ENCODE data around the gene TXNDC17.
"Not testable (repeated sequence)": the region's sequence is repeated elsewhere in the genome, so short reads cannot be mapped to it uniquely, and the experiment has no call there.

Gene TXNDC17

DNA sequence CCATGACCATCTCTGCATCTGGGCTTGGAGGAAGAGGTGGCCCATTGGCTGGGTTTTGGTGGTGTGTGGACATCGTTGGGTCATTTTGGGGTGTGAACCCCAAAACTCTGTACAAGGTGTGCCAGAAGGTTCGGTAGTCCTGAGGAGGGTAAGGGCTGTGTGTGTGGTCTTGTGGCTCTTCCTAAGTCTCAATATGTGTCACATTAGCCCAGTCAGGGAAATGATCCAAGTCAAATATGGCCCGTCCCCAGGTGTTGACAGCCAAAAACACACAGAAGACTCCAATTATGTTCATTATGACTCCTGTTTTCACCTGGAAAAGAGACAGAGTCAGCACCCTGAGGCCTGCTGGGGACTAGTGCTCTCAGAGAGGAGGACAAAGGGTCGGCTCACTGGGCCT, 45.2 kb downstream of the TXNDC17 start:
- no peak for DNase-seq

DNA sequence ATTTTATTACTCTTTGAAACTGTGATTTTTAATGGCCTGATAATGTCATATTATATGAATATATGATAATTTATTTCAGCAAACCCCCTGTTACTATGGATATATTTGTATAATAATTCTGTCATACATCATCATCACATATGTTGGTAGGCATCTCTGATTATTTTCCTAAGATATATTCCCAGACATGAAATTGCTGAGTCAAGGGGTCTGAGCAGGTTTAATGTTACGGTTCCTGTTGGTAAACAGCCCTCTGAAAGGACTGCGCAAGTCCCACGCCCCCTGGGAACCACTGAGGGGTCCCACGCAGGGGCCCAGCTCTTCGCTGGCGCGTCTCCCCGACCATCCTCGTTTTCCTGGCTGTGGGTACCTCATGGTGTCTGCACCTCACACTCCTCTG, 48.1 kb downstream of the TXNDC17 start:
- no peak for DNase-seq

DNA sequence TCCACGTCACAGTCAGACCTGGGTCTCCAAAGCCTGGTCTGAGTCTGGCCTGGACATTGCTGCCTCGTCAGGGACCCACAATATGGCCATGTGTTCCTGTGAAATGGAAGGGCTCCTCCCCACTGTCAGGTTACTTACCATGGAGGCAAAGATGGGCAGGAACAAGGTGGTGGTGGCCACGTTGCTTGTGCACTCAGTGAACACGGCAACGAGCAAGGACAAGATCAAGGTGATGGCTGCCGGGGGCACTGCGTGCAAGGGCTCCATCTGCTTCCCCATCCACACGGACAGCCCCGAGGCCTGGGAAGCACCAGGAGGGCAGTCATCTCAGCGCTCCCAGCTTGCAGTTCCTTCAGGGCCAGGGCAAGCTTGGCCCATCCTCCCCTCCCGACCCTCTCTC, 49.8 kb downstream of the TXNDC17 start:
- no peak for DNase-seq

DNA sequence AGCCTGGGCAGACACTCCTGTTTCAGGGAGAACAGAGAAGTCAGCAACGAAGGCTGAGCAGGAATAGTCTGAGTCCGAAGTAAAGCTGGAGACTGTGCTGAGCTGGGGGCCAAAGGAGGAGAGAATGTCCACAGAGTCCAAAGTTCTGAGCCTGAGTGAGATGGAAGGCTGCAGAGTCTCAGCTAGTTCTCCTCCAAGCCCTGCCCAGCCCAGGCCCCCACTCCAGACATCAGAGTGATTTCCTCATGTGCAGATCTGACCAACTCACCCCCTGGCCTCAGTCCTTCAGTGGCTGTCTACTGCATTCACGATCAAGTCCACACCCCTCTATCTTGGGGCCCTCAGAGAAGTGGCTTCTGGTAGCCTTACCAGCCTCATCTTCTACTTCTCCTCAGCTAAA, 50.7 kb downstream of the TXNDC17 start:
- DNase-seq: no peak

DNA sequence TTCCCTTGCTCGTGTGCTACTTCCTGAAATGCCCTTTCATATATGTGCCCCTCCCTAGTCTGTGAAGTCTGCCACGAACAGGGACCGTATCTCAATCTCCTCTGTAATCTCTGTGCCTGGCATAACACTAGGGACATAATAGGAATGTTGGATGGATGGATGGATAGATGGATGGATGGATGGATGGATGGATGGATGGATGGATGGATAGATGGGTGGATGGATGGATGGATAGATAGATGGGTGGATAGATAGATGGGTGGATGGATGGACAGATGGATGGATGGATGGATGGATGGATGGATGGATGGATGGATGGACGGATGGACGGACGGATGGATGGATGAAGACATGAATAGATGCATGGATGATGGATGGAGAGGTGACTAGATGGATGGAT, 51.1 kb downstream of the TXNDC17 start:
- not testable (repeated sequence) for DNase-seq

Data from CD4-positive, alpha-beta T cell treated with Interleukin-15 for 1 hour (primary cell).